Measurements from ENCODE around the gene RALGAPA1. TPM values are rescaled to one million over a fixed set of nuclear protein-coding genes. Genes with fewer than 3 reads are reported as not detected.

Gene RALGAPA1
- total and polyA plus RNA-seq, 2 of the 13 experiments (the other 11 are each of a cell fraction or from before 2014, with no cell fraction given), result 65.0 to 89.2 TPM

DNA sequence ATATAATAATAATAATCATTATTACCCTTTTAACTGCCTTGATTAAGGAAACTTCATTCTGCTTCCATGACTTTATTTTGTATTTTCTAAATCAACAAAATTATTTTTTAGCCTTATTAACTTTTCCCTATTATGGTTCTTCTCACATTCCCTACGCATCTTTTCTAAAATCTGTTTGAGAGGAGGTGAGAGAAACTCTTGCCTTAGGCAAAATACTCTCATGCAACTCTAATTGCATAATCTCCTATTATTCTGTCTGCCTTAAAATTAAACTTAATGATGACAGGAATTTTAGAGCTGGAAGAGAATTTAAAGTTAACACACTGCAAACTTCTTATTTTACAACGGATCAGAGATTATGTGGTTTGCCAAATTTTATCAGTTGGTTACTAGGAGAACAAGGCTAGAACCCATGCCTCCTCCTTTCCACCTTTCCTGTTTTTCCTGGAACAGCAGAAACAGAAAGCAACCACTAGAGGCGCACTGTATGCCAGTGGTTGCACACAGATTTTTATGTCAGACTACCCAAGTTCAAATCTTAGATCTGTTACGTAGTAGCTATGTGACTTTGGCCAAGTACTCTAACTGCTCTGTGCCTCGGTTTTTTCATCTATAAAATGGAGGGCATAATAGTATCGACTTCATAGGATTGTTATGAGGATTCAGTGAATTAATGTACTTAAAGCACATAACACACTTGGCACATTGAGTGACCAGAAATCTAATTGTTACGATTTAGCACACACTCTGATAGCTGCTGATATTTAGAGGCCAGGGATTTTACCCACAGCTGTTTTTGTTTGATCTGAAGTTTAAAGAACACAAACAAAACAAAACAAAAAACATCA lies 12.7 kb upstream of the RALGAPA1 start (continued):
- TF ChIP-seq, protein P1, sequence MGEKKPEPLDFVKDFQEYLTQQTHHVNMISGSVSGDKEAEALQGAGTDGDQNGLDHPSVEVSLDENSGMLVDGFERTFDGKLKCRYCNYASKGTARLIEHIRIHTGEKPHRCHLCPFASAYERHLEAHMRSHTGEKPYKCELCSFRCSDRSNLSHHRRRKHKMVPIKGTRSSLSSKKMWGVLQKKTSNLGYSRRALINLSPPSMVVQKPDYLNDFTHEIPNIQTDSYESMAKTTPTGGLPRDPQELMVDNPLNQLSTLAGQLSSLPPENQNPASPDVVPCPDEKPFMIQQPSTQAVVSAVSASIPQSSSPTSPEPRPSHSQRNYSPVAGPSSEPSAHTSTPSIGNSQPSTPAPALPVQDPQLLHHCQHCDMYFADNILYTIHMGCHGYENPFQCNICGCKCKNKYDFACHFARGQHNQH (CRISPR knock-in tag; IDR thresholded peaks at IDR 0.05), result peak; percentile 60; the same call in 1 of the 2 replicates
- TF ChIP-seq, protein P2, sequence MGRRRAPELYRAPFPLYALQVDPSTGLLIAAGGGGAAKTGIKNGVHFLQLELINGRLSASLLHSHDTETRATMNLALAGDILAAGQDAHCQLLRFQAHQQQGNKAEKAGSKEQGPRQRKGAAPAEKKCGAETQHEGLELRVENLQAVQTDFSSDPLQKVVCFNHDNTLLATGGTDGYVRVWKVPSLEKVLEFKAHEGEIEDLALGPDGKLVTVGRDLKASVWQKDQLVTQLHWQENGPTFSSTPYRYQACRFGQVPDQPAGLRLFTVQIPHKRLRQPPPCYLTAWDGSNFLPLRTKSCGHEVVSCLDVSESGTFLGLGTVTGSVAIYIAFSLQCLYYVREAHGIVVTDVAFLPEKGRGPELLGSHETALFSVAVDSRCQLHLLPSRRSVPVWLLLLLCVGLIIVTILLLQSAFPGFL (CRISPR knock-in tag; IDR thresholded peaks at IDR 0.05), result no peak
- TF ChIP-seq NR2F1 (CRISPR knock-in tag; IDR thresholded peaks at IDR 0.05) (no peak), ZNF563 (CRISPR knock-in tag; IDR thresholded peaks at IDR 0.05) (no peak), ZNF430 (CRISPR knock-in tag; IDR thresholded peaks at IDR 0.05) (no peak), ZNF24 (IDR thresholded peaks at IDR 0.05) (peak; percentile 82; the same call in 1 of the 2 replicates), PHB2 (IDR thresholded peaks at IDR 0.05; ENCODE audit: partially characterized antibody) (no peak), WIZ (CRISPR knock-in tag; IDR thresholded peaks at IDR 0.05) (0 out of 2 replicates have a peak, but pooled peaks have one; percentile 9)
- TF ChIP-seq, protein P3, sequence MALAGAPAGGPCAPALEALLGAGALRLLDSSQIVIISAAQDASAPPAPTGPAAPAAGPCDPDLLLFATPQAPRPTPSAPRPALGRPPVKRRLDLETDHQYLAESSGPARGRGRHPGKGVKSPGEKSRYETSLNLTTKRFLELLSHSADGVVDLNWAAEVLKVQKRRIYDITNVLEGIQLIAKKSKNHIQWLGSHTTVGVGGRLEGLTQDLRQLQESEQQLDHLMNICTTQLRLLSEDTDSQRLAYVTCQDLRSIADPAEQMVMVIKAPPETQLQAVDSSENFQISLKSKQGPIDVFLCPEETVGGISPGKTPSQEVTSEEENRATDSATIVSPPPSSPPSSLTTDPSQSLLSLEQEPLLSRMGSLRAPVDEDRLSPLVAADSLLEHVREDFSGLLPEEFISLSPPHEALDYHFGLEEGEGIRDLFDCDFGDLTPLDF (CRISPR knock-in tag; IDR thresholded peaks at IDR 0.05), result no peak
- TF ChIP-seq, protein P4, sequence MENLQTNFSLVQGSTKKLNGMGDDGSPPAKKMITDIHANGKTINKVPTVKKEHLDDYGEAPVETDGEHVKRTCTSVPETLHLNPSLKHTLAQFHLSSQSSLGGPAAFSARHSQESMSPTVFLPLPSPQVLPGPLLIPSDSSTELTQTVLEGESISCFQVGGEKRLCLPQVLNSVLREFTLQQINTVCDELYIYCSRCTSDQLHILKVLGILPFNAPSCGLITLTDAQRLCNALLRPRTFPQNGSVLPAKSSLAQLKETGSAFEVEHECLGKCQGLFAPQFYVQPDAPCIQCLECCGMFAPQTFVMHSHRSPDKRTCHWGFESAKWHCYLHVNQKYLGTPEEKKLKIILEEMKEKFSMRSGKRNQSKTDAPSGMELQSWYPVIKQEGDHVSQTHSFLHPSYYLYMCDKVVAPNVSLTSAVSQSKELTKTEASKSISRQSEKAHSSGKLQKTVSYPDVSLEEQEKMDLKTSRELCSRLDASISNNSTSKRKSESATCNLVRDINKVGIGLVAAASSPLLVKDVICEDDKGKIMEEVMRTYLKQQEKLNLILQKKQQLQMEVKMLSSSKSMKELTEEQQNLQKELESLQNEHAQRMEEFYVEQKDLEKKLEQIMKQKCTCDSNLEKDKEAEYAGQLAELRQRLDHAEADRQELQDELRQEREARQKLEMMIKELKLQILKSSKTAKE (CRISPR knock-in tag; IDR thresholded peaks at IDR 0.05; ENCODE audit: borderline replicate concordance), result no peak
- TF ChIP-seq, protein P5, sequence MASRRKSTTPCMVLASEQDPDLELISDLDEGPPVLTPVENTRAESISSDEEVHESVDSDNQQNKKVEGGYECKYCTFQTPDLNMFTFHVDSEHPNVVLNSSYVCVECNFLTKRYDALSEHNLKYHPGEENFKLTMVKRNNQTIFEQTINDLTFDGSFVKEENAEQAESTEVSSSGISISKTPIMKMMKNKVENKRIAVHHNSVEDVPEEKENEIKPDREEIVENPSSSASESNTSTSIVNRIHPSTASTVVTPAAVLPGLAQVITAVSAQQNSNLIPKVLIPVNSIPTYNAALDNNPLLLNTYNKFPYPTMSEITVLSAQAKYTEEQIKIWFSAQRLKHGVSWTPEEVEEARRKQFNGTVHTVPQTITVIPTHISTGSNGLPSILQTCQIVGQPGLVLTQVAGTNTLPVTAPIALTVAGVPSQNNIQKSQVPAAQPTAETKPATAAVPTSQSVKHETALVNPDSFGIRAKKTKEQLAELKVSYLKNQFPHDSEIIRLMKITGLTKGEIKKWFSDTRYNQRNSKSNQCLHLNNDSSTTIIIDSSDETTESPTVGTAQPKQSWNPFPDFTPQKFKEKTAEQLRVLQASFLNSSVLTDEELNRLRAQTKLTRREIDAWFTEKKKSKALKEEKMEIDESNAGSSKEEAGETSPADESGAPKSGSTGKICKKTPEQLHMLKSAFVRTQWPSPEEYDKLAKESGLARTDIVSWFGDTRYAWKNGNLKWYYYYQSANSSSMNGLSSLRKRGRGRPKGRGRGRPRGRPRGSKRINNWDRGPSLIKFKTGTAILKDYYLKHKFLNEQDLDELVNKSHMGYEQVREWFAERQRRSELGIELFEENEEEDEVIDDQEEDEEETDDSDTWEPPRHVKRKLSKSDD (CRISPR knock-in tag; IDR thresholded peaks at IDR 0.05; ENCODE audit: low read depth), result no peak
- TF ChIP-seq, protein P6, sequence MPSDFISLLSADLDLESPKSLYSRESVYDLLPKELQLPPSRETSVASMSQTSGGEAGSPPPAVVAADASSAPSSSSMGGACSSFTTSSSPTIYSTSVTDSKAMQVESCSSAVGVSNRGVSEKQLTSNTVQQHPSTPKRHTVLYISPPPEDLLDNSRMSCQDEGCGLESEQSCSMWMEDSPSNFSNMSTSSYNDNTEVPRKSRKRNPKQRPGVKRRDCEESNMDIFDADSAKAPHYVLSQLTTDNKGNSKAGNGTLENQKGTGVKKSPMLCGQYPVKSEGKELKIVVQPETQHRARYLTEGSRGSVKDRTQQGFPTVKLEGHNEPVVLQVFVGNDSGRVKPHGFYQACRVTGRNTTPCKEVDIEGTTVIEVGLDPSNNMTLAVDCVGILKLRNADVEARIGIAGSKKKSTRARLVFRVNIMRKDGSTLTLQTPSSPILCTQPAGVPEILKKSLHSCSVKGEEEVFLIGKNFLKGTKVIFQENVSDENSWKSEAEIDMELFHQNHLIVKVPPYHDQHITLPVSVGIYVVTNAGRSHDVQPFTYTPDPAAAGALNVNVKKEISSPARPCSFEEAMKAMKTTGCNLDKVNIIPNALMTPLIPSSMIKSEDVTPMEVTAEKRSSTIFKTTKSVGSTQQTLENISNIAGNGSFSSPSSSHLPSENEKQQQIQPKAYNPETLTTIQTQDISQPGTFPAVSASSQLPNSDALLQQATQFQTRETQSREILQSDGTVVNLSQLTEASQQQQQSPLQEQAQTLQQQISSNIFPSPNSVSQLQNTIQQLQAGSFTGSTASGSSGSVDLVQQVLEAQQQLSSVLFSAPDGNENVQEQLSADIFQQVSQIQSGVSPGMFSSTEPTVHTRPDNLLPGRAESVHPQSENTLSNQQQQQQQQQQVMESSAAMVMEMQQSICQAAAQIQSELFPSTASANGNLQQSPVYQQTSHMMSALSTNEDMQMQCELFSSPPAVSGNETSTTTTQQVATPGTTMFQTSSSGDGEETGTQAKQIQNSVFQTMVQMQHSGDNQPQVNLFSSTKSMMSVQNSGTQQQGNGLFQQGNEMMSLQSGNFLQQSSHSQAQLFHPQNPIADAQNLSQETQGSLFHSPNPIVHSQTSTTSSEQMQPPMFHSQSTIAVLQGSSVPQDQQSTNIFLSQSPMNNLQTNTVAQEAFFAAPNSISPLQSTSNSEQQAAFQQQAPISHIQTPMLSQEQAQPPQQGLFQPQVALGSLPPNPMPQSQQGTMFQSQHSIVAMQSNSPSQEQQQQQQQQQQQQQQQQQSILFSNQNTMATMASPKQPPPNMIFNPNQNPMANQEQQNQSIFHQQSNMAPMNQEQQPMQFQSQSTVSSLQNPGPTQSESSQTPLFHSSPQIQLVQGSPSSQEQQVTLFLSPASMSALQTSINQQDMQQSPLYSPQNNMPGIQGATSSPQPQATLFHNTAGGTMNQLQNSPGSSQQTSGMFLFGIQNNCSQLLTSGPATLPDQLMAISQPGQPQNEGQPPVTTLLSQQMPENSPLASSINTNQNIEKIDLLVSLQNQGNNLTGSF (CRISPR knock-in tag; IDR thresholded peaks at IDR 0.05), result no peak
- TF ChIP-seq, protein P7, sequence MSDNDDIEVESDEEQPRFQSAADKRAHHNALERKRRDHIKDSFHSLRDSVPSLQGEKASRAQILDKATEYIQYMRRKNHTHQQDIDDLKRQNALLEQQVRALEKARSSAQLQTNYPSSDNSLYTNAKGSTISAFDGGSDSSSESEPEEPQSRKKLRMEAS (IDR thresholded peaks at IDR 0.05), result no peak
